GM12875 (cell line): ENCODE data around the gene ARID1B.

ENCODE experiments used
- H3K4me3 ChIP-seq: one replicate; pipeline ENCODE4 v1.5.1; 2011; ENCODE audit warnings: low read depth, low read length, control low read depth
- TF ChIP-seq, protein P1 (sequence below): IDR thresholded peaks from 2 replicates; pipeline ENCODE4 v1.5.1; 2011; ENCODE audit warnings: low read depth, mild to moderate bottlenecking, control low read depth, inconsistent platforms, low read length, moderate library complexity, borderline replicate concordance; ENCODE audit not compliant: insufficient read depth

ARID1B gene

DNA sequence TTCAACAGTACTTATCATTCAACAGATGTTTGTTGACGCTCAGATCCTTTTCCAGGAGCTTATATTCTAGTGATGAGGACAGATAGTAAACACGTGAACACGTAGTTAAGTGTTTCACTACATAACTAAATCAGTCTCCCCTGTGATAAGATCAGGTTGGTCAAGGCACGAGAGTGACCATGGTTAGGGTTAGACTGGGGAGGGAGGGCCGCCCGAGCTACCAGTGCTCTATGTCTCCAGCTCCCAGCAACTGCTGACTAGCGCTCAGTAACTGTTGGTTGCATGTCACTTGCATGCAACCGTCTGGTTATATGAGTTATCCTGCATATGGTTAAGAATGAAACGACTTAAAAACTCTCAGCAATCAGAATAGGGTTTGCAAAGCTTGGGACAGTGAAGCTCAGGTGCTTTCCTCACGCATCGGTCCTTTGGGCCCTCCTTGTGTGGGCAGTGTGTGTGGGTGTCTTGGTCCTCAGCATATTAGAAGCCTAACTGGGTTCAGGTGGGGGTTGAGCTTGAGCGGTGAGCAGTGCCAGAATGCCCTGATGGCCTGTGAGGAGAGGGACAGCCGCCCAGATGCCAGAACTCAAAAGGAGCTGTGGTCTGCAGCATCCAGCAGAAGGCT lies 120.8 kb downstream of the ARID1B start:
- no peak overlapping the region for H3K4me3 ChIP-seq
- TF ChIP-seq, protein P1, sequence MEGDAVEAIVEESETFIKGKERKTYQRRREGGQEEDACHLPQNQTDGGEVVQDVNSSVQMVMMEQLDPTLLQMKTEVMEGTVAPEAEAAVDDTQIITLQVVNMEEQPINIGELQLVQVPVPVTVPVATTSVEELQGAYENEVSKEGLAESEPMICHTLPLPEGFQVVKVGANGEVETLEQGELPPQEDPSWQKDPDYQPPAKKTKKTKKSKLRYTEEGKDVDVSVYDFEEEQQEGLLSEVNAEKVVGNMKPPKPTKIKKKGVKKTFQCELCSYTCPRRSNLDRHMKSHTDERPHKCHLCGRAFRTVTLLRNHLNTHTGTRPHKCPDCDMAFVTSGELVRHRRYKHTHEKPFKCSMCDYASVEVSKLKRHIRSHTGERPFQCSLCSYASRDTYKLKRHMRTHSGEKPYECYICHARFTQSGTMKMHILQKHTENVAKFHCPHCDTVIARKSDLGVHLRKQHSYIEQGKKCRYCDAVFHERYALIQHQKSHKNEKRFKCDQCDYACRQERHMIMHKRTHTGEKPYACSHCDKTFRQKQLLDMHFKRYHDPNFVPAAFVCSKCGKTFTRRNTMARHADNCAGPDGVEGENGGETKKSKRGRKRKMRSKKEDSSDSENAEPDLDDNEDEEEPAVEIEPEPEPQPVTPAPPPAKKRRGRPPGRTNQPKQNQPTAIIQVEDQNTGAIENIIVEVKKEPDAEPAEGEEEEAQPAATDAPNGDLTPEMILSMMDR = no peak

DNA sequence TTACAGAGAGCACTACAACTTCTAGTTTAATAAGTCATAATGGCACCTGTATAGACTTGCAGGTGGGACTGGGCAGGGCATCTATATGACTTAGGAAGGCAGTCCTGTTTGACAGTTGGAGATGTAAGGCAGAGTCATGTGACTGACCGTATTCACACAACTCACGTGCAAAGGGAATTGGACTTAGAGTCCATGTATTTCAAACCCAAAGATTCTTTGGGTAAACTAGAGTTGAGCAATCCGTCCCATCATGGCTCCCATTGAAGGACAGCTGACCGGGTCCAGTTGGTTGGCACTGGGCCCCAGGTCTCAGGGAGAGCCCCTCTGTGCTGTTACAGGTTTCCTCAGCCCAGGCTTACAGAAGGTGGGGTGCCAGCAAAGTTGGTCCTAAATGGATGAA lies 121.9 kb downstream of the ARID1B start:
- no peak overlapping the region for H3K4me3 ChIP-seq

GRCh38 chr6:156899532-156900135 lies 122.5 kb downstream of the ARID1B start:
- TF ChIP-seq, protein P1 = no peak
- no peak overlapping the region for H3K4me3 ChIP-seq

More for the DNA sequence above, 121.9 kb downstream of the ARID1B start:
- TF ChIP-seq, protein P1 = no peak

DNA sequence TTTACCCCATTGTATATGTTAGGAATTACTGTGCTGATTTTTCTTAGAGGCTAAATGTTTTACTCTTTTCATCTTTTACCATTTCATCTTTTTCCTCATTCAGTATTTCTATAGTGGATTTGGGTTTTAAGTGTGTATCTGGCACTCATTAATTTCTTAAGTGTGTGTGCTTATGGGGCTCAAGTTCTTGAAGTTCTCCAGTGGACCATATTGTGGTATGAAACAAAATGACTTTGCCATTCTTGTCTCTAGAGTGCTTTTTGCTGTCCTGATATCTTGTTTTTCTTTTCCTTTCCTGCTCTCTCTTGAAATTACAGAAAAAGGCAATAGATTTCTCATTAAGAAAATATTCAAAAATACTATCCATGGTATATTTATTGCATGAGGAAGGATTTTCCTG lies 123.1 kb downstream of the ARID1B start:
- no peak overlapping the region for H3K4me3 ChIP-seq
- TF ChIP-seq, protein P1 = no peak

DNA sequence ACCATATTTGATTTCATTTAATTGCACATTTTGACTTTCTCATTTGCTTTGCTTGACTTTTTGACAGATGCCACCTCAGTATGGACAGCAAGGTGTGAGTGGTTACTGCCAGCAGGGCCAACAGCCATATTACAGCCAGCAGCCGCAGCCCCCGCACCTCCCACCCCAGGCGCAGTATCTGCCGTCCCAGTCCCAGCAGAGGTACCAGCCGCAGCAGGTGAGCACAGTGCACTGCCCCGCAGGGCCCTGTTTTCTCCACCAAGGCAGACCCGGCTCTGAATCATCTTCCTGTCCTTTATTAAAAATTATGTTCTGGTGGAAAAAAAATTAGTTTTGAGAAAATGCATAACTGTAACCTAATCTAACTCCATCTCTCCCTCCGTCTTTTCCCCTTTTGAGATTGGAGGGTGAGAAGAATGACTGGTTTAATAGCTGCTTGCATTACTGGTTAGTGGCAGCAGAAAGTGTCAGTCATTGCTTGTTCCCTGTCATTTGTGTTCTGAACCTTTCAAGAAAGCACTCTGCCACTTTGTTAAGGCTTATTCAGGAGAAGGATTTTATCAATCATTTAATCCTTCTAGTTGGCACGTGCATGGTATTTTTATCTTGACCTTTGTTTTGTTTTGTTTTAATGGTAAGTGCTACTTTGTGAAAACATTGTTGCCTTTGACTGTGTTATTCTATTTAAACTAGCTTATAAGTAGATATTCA lies 124.3 kb downstream of the ARID1B start:
- TF ChIP-seq, protein P1 = no peak
- no peak overlapping the region for H3K4me3 ChIP-seq

DNA sequence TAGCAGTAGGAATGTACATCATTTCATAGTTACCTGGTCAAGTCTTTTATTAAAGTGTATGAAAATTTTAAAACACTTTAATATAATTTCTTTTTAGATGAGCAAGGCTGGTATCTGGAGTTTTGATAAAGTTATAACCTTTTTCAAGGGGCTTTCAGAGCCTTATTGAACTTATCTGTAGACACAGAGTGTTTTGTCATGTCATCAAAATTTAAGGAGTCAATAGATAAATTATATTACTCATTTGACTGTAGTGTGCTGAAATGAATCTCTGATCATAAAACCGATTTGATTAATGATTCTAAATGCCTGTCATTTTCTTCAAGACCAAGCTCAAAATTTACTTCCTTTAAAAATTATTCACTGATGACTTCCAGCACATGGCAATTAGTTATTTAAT lies 125.6 kb downstream of the ARID1B start:
- TF ChIP-seq, protein P1 = no peak
- no peak overlapping the region for H3K4me3 ChIP-seq
